IPS-NIHi7 (cell line): Measurements from ENCODE around the gene CDH13.
A peak's percentile ranks its signal among the peaks of the same experiment; 100 is the strongest.

ENCODE experiments used
- DNase-seq: peaks from one replicate; pipeline ENCODE4 v3.0.0; 2012; ENCODE audit warnings: mixed read lengths; ENCODE audit errors: extremely low spot score

Gene CDH13

DNA sequence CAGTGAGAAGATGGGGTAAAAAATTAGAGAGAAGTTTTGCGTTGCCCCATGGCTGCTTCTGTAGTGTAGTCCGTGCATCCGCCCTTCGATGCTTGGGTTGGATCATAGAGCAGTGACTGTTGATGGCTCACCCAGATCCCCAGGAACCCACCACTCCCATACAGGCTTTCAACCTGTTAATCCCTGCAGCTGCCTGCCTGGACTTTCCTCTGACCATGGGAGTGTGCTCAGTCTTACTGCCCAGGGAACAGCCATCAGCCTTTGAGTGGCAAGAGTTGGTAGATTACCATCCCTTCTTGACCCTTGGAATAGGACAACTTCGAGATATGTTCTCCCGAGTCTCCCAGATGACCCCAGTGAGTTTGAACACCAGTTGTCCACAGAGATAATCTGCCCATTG, 881.5 kb downstream of the CDH13 start:
- no peak for DNase-seq

DNA sequence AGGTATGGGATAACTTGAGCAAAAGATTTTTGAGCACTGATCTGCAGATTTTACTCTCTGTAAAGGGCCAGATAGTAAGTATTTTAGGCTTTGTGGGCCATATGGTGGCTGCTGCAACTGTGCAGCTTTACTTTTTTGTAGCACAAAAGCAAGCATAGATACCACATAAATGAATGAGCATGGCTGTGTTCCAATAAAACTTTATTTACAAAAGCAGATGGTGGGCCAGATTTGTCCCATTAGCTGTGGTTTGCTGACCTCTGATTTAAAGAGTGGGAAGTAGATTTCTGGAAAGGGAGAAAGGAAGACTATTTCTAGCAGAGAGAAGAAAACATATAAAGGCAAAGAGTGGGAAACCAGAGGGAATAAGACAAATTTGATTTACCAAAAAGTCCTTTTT, 882.5 kb downstream of the CDH13 start:
- no peak for DNase-seq

DNA sequence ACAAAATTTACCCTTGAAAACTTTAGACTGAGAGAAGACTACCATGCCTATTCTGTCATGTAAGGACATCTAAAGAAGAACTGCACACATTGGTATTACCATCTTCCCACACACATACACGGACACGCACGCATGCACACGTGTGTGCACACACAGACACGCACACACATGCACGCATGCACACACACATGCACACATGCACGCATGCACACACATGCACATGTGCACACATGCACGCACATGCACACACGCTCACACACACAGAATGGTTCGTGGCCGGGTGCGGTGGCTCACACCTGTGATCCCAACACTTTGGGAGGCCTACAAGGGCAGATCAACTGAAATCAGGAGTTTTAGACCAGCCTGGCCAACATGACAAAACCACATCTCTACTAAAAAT, 884.1 kb downstream of the CDH13 start:
- no peak for DNase-seq

DNA sequence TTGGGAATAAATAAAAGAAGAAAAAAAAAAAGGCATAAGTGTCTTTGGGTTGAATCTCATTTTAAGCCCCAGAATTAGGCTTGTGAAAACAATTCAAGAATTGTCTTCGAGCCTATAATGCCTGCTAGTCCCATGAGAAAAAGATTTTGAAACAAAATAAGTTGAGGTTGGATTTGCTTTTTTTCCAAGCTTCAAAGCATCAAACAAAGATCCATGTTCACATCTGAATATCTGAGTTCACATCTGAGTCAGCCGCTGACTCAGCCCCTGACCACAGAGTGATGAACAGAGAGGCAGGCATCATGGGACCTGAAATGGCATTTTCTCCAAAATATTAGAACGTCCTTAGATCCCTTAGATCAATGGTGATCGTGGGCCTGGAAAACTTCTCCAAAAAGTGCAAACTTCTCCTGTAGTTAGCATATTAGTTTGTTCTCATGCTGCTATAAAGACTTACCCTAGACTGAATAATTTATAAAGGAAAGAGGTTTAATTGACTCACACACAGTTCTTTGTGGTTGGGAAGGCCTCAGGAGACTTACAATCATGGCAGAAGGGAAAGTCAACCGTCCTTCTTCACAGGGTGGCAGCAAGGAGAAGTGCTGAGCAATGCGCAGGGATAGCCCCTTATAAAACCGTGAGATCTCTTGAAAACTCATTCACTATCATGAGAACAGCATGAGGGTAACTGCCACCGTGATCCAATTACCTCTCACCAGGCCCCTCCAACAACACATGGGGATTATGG, 886.4 kb downstream of the CDH13 start:
- DNase-seq = no peak

DNA sequence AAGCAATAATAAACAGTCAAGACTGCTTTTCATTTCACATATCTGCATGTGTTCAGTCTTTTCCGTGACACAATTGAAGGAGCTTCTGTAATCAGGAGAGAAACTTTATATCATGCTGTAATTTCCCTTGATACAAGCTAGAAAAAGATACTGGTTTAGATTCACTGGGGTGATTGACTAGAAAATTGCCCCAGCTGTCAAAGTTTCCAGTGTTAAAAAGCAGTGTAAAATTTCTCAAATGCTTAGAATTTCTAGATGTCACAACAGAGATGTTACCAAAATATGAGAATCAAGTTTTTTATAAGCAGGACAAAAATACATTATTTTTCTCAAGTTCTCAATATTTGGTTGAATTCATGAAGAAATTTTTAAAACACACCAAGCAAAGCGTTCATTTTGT, 888.6 kb downstream of the CDH13 start:
- no peak for DNase-seq

DNA sequence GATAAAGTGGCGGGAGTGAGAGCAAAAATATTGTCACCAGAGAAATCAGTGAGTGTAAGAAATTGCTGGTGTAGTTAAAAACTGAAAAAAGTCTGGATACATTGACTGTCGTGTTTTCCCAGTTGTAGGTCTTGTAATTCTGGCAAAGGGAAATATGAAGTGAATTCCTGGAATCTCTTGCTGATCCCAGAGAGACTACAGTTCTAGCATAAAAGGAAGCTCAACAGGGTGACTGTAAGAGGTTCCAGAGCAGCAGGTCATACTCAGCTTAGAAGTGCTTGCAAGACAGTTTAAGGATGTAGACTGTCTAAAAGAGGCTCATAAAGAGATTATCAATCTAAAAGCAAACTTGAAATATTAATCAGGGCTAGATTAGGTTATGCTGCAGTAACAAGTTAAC, 890.2 kb downstream of the CDH13 start:
- no peak for DNase-seq

DNA sequence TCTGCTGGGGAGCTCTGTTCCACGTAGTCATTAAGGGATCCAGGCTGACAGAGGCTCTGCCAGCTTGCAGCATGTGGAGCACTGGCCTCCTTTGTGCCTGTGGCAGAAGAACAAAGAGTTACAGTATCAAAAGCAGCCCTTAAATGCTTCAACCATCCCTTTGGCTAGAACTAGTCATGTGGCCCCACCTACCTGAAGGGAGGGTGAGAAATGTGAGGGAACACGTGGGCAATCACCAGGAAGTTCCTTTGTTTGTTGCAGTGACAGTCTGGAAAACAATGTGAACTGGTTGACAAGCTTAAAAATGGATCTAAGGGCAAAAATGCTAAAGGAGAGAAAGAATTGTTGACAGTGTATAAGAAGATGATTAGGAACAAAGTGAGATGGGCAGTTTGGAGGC, 890.6 kb downstream of the CDH13 start:
- DNase-seq = no peak

DNA sequence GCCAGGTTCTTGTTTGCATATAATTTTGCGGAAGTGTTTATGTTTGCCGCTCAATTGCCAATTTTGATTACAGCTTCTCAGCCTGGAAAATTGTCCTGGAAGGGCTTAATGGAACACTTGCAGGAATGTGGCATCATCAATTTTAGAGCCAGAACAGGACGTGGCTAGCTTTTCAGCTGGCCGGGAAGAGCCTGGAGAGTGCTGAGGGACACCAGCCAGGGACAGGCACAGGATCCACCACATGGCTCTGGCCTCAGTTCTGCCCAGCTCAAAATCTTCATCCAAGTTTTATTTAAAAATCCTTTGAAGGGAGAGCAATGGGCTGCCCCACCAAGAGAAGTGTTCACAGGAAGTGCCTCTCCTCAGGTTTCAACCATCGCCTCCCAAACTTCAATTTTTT, 893.8 kb downstream of the CDH13 start:
- DNase-seq = no peak

DNA sequence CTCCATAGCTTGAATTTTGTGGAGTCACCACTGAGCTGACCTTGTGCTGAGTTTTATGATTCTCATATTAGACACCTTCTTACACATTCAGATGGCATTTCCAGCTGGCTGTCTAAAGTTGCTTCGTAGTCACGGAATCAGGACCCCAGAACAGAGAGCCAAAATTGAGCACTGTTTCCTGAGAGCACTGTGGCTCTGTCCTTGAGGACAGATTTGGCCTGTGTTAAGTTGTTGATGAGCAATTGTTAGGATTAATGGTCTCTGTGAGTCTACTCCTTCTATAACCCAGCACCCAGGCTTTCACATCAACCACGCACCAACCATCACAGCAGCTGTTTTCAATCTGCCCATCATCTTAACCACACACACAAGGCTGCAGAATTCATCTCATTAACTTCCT, 903.5 kb downstream of the CDH13 start:
- no peak for DNase-seq

DNA sequence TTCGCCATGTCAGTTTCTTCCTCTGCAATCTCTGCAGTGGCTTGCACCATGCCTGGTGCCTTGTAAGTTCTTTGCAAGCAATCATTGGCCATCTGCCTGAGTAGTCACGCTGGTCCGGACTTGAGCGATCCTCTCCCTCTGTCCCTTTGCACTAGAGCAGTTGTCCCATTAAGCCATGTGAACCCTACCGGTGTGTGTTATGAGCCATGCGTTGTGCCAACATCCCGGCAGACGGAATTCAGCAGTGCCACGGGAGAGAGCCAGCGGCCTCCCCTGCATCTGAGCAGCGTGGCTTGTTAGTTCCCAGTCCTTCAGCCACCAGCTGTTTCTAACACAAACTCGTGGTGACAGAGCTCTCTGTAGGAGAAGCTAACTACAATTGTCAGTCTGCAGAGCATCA, 905.9 kb downstream of the CDH13 start:
- no peak for DNase-seq

DNA sequence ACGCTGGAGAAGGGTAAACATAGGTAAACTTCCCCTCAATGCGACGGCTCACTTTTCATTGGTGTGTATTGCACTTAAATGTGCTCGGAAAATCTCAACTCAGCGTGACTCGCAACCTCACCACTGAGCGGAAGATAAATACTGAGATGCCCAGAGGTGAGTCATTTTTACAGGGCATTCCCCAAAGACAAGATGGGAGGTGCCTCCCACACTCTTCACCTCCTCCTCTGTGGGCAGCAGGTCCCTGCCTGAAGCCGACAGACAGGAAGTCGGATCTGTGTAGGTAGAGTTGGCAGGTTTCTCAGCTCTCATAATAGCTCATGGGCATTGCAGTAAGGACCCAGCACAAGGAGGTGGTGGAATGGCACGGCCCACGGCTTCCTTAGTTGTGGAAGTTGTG, 906.4 kb downstream of the CDH13 start:
- DNase-seq = no peak

DNA sequence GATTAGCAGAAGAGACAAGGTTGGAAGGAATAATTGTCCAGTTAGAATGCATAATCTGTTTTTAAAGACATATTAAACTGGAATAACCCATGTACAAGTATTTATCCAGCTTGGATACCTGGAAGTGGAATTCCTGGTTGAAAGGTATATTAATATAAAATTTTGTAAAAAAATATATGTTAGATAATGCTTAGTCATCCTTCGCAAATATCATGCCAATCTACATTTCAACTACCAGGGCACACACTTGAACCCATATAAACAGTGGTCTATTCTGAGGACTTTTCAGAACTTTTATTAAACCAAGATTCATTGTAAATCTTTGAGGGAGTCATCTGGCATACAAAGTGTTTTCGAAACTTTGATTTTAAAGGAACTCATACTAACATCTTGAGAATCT, 911.9 kb downstream of the CDH13 start:
- no peak for DNase-seq

DNA sequence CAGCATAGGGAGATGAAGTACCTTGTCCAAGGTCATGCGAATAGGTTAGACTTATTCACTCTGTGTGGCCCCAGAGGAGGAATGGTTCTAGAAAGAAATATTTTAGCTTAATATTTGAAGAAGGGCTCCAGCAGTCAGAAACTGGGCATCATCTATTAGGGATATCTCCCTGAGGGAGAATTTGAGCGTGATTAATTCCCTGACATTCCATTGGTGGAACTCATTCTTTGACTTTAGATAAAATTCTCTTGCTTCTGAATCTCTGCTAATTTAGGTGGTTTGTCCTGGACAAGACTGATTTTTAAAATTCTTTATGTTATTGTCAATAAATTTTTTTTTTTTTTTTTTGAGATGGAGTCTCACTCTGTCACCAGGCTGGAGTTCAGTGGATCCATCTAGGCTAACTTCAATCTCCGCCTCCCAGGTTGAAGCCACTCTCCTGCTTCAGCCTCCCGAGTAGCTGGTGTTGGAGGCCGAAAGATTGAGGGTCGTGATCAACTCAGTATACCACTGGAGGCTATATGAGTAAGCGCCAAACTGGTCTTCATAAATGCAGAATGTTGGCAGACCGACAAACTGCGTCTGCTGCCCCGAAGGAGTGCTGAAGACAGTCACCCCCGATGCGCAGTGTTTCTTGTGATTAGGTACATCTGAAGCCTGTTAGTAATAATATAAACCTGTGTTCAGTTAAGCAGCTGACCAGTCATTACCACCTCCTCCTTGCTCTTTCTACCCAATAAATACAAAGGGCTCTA, 913.1 kb downstream of the CDH13 start:
- DNase-seq = no peak

DNA sequence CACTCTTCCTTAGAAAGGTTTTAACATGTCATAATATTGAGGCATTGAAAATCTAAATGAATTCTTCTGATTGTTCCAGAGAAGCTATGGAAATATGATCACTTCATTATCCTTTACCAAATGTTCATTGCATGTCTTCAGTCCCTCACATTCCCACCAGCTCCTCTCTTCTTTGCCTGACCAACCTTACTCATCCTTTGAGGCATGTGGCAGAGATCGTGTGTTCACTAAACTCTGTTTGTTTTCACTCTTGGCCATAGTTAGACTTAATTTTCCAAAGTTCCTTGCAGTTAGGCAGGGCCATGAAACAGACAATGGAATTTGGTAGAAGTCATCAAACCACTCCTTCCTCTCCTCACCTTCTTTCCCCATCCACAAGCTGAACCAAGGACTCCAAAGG, 914.5 kb downstream of the CDH13 start:
- no peak for DNase-seq

DNA sequence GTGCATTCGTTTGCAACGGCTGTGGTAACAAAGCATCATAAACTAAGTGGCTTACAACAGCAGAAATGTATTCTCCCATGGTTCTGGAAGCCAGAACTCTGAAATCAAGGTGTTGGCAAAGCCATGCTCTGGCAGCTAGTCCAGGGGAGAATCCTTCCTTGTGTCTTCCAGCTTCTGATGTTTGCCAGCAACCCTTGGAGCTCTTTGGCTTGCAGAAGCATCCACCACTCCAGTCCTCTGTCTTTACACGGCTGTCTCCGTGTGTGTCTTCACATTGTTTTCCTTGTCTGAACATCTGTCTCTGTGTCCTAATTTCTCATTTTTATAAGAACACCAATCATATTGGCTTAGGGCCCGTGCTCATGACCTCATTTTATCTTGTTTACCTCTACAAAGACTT, 915.7 kb downstream of the CDH13 start:
- no peak for DNase-seq

DNA sequence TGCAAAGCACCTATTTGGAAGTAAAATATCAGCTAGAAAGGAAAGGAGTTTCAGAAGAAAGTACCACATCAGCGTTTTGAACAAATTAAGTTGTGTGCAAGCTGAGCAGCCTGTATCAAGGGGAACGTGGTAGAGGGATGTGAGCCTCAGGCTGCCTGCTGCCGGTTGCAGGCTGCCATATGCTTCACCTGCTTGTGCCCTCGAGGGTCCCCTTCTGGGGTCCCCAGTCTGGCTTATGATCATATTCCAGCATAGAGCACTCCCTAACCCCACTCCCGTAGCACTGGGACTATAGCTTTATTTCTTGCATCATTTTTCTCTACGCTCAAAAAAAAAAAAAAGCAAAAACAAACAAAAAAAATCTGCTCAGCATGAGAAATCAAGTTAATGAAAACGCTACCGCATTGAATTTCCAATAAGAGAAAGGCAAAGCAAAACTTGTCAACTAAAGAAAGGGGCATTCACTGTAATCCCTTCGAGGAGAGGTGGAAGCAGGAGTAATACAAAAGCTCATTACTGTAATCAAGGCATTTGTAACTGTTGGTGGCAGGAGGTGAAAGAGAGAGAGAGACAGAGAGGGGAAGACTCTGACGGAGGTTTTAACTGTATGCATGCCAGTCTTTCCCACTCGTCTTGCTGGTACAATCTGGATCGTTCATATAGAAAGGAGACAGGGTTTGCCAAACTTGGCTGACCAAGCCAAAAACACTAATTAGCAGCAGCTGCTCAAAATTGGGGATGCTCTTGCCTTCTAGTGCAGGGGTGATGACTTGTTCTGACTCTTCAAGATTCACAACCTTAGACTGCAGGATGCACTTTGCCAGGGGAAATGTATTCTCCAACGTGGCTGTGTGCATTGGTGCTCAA, 922.8 kb downstream of the CDH13 start:
- no peak for DNase-seq

DNA sequence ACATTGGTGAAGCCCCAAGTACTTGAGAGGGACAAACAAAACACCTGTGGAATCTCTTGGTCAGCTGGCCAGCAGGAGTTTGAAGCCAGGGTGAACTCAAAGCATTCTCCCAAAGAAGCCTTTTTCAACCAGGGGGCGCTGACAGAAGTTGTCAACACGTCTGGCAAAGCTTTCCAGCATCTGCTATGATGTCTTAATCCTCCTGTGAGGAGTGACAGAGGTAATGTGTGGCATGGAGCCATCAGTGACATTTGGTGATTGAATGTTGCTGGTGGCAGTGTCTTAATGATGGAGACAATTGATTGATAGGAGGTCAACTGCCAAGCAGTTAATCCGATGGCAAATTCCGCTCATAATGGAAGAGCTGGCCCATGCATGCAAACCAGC, 923.4 kb downstream of the CDH13 start:
- DNase-seq = no peak

DNA sequence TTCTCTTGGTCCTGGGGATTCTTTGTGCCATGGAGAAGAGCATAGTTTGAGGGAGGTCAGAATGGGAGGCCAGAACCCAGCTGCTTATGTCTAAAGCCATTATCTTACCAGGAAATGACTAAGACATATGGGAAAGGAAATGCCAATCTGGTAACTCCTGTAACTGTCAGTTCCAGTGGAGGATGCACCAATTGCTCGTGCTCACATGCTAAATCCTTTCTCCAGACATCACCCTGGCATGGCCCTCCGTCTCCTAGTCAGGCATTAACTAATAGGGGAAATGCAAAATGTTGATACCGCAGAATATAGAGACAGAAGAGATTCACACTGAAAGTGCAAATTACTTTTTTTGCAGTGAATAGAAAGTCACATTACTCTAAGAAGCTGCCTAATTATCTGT, 925.5 kb downstream of the CDH13 start:
- no peak for DNase-seq

DNA sequence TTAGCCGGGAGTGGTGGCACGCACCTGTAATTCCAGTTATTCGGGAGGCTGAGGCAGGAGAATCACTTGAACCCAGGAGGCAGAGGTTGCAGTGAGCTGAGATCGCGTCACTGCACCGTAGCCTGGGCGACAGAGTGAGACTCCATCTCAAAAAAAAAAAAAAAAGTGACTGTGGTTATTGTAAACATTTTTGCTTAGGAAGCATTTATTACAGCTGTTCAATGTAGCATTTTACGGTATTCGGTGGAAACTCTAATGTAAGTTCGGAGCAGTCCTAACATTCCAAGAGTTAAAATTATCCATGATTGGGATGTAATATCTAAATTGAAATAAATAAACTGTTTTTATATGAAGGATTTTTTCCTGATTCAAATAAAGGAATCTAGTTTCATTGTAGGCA, 926.2 kb downstream of the CDH13 start:
- no peak for DNase-seq

DNA sequence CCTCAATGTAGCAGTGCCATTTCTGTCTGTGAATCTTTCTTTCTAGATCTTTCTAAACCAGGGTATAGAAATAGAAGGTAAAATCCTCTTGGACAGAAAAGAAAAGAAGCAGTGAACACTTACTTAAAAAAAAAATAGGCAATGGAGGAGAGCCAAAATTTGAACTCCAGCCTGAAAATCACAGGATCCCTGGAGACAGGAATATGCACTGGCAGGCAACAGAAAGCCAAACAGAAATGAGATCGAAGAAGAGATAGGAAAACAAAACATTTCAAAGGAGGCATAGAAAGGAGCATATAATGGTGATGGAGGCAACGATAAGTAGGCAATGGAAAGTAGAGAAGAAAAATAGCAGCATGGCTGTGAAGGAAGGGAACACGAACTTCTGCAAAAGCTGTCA, 927.3 kb downstream of the CDH13 start:
- no peak for DNase-seq

DNA sequence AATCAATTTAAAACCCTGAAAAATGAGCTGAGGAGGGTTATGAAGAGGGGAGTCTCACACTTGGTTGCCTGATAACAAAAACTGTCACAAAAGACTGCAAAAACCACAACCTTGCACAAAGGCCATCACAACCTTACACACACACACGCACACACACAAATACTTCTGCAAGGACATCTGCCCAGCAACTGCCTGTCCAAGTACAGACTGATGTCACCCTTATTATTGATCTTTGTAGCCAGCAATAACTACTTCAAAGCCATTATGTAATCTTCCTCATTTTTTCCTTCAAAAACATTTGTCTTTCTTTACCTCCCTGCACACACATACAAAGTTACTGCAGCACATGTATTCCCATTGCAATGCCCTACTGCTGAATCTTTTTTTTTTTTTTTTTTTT, 927.8 kb downstream of the CDH13 start:
- no peak for DNase-seq

DNA sequence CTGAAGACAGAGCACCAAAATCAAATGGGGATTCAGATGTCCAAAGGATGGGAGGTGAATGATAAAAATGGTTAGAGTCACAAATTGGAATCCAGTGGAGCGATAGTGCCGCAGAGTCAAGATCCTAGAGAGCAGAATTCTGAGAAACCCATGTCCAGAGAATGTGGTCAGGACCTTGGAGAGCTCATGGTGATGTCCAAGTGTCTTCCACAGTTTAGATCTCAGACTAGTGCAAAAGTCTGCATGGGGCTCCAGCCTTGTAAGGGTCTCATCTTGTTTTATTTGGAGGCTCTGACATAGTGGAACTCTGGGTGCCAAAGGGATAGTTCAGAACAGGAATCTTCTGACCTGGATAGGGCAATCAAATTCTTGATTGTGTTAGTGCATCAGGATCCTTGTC, 935.1 kb downstream of the CDH13 start:
- DNase-seq = peak; percentile 60

DNA sequence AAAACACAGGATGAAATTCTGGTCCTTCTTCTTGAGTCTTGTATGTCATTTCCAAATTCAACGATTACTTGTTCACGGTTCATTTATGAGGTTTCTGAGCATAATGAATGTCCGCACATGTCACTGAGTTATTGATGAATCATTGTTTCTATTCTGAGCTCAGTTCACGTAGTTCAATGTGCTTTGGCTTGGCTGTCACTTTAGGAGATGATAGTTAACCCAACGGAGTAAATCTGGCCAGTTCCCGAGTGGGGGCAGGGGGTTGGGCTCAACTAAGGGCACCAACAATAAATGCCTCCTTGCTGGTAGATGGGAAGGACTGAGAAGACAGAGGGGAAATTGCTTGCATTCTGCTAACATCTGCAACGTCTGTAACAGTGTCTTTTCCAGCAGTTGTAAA, 941.6 kb downstream of the CDH13 start:
- DNase-seq = no peak
